ENCODE measurements around the gene SLC16A3.

SLC16A3 gene

GRCh38 chr17:82221341-82221902 lies 7.4 kb upstream of the SLC16A3 start:
- no peak for DNase-seq (ENCODE audit: low read depth in 2 of 2, low spot score in 1 of 2)

- DNase-seq (ENCODE audit: low read depth in 2 of 2, low spot score in 1 of 2): no peak
These were observed 6.0 kb upstream of the SLC16A3 start for GRCh38 chr17:82222816-82223215.

- no peak for DNase-seq (ENCODE audit: low read depth in 2 of 2, low spot score in 1 of 2)
These were observed 5.3 kb upstream of the SLC16A3 start for GRCh38 chr17:82223517-82223916.

- DNase-seq (ENCODE audit: low read depth in 2 of 2, low spot score in 1 of 2): no peak
These were observed 4.2 kb upstream of the SLC16A3 start for GRCh38 chr17:82224666-82225065.

- DNase-seq (ENCODE audit: low read depth in 2 of 2, low spot score in 1 of 2): no peak
These were observed 3.3 kb upstream of the SLC16A3 start for GRCh38 chr17:82225368-82226029.

- no peak for DNase-seq (ENCODE audit: low read depth in 2 of 2, low spot score in 1 of 2)
These were observed 2.6 kb upstream of the SLC16A3 start for GRCh38 chr17:82226146-82226808.

GRCh38 chr17:82226809-82227628 lies 1.8 kb upstream of the SLC16A3 start:
- DNase-seq (ENCODE audit: low read depth in 2 of 2, low spot score in 1 of 2): no peak

- no peak for DNase-seq (ENCODE audit: low read depth in 2 of 2, low spot score in 1 of 2)
These were observed 1.1 kb upstream of the SLC16A3 start for GRCh38 chr17:82227629-82228277.

- DNase-seq (ENCODE audit: low read depth in 2 of 2, low spot score in 1 of 2): no peak
These were observed 482 bp upstream of the SLC16A3 start for GRCh38 chr17:82228278-82228841.

- DNase-seq (ENCODE audit: low read depth in 2 of 2, low spot score in 1 of 2): no peak
These were observed 1.1 kb downstream of the SLC16A3 start for GRCh38 chr17:82229698-82230608.

- DNase-seq (ENCODE audit: low read depth in 2 of 2, low spot score in 1 of 2): no peak
These were observed 1.9 kb downstream of the SLC16A3 start for GRCh38 chr17:82230609-82231311.

GRCh38 chr17:82231312-82231561 lies 2.4 kb downstream of the SLC16A3 start:
- DNase-seq (ENCODE audit: low read depth in 2 of 2, low spot score in 1 of 2): no peak

GRCh38 chr17:82231562-82232321 lies 2.9 kb downstream of the SLC16A3 start:
- no peak for DNase-seq (ENCODE audit: low read depth in 2 of 2, low spot score in 1 of 2)

GRCh38 chr17:82232322-82232820 lies 3.5 kb downstream of the SLC16A3 start:
- DNase-seq (ENCODE audit: low read depth in 2 of 2, low spot score in 1 of 2): no peak

GRCh38 chr17:82232876-82233785 lies 4.3 kb downstream of the SLC16A3 start:
- no peak for DNase-seq (ENCODE audit: low read depth in 2 of 2, low spot score in 1 of 2)

GRCh38 chr17:82234211-82235055 lies 5.6 kb downstream of the SLC16A3 start:
- no peak for DNase-seq (ENCODE audit: low read depth in 2 of 2, low spot score in 1 of 2)
